SK-N-SH treated with all-trans-retinoic acid at 6 μM for 48 hours (cell line): ENCODE measurements around the gene KLHL6.

Experiments used
- BACH2 ChIP-seq: fragments of 250-450 bp; sonication (Bioruptor Pico); IDR thresholded peaks from 2 replicates; pipeline ENCODE4 v1.9.0; 2021; ENCODE audit warnings: mild to moderate bottlenecking, borderline replicate concordance
- CSDC2 ChIP-seq: fragments of 250-450 bp; sonication (Bioruptor Pico); IDR thresholded peaks from 2 replicates; pipeline ENCODE4 v1.5.0; 2020; ENCODE audit warnings: mild to moderate bottlenecking, moderate library complexity
- OSR1 ChIP-seq: fragments of 250-450 bp; sonication (Bioruptor Pico); IDR thresholded peaks from 2 replicates; pipeline ENCODE4 v1.8.0; 2022; ENCODE audit warnings: moderate library complexity, mild to moderate bottlenecking, inconsistent platforms
- PPARA ChIP-seq: fragments of 250-450 bp; sonication (Bioruptor Pico); IDR thresholded peaks from 2 replicates; pipeline ENCODE4 v1.5.0; 2020; ENCODE audit warnings: mild to moderate bottlenecking, borderline replicate concordance
- RARB ChIP-seq: fragments of 250-450 bp; sonication (Bioruptor Pico); IDR thresholded peaks from 2 replicates; pipeline ENCODE4 v1.8.0; 2021; ENCODE audit warnings: mild to moderate bottlenecking, moderate library complexity
- TOX ChIP-seq: fragments of 250-450 bp; sonication (Bioruptor Pico); IDR thresholded peaks from 2 replicates; pipeline ENCODE4 v1.8.0; 2021; ENCODE audit warnings: mild to moderate bottlenecking, moderate library complexity, borderline replicate concordance
- ZC3H10 ChIP-seq: fragments of 250-450 bp; sonication (Bioruptor Pico); IDR thresholded peaks from 2 replicates; pipeline ENCODE4 v1.5.1; 2021; ENCODE audit warnings: mild to moderate bottlenecking, moderate library complexity
- ZFP3 ChIP-seq: fragments of 250-450 bp; sonication (Bioruptor Pico); IDR thresholded peaks from 2 replicates; pipeline ENCODE4 v1.5.0; 2020; ENCODE audit warnings: mild to moderate bottlenecking, moderate library complexity
- ZFP30 ChIP-seq: fragments of 450-650 bp; formaldehyde crosslinking; IDR thresholded peaks from 2 replicates; pipeline ENCODE4 v1.5.0; 2022; ENCODE audit warnings: mild to moderate bottlenecking, moderate library complexity
- ZNF565 ChIP-seq: fragments of 450-650 bp; formaldehyde crosslinking; conservative IDR thresholded peaks from 2 replicates; pipeline ENCODE4 v1.5.0; 2020; ENCODE audit warnings: low read depth, mild to moderate bottlenecking, moderate library complexity
- ZNF8 ChIP-seq: fragments of 450-650 bp; formaldehyde crosslinking; IDR thresholded peaks from 2 replicates; pipeline ENCODE4 v1.5.0; 2020; ENCODE audit warnings: mild to moderate bottlenecking, moderate library complexity
- TF ChIP-seq, protein P1 (sequence below): fragments of 250-450 bp; sonication (Bioruptor Pico); IDR thresholded peaks from 2 replicates; pipeline ENCODE4 v1.5.1; 2021; ENCODE audit warnings: mild to moderate bottlenecking, moderate library complexity
- TF ChIP-seq, protein P2 (sequence below): fragments of 250-450 bp; sonication (Bioruptor Pico); IDR thresholded peaks from 2 replicates; pipeline ENCODE4 v1.5.1; 2020; ENCODE audit warnings: low read depth, mild to moderate bottlenecking, moderate library complexity
- TF ChIP-seq, protein P3 (sequence below): fragments of 250-450 bp; sonication (Bioruptor Pico); IDR thresholded peaks from 2 replicates; pipeline ENCODE4 v1.8.0; 2020; ENCODE audit warnings: mild to moderate bottlenecking, moderate library complexity, borderline replicate concordance

DNA sequence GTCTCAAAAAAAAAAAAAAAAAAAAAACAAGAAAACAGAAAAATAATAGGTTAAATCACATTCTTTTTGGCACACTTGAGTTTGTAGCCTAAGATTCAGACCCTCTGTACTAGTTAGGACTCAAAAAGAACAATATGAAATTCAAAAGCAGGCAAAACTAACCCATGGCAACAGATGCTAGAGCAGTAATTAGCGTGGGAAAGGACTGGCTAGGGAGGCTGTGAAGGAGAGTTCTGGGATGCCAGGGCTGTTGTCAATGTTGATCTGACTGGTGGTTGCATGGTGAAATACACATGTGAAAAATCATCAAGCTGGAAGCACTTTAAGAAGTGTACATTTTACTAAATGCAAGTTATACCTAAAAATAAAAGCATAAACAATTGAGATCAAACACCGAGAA, 35.6 kb downstream of the KLHL6 start:
- TF ChIP-seq ZNF8 (no peak), OSR1 (no peak), ZNF565 (no peak), ZFP3 (CRISPR knock-in tag) (no peak), PPARA (CRISPR knock-in tag) (no peak), CSDC2 (CRISPR knock-in tag) (no peak), ZFP30 (CRISPR knock-in tag) (no peak), ZC3H10 (no peak), BACH2 (no peak), RARB (no peak), TOX (CRISPR knock-in tag) (no peak)
- TF ChIP-seq, protein P1, sequence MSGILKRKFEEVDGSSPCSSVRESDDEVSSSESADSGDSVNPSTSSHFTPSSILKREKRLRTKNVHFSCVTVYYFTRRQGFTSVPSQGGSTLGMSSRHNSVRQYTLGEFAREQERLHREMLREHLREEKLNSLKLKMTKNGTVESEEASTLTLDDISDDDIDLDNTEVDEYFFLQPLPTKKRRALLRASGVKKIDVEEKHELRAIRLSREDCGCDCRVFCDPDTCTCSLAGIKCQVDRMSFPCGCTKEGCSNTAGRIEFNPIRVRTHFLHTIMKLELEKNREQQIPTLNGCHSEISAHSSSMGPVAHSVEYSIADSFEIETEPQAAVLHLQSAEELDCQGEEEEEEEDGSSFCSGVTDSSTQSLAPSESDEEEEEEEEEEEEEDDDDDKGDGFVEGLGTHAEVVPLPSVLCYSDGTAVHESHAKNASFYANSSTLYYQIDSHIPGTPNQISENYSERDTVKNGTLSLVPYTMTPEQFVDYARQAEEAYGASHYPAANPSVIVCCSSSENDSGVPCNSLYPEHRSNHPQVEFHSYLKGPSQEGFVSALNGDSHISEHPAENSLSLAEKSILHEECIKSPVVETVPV = no peak
- TF ChIP-seq, protein P2, sequence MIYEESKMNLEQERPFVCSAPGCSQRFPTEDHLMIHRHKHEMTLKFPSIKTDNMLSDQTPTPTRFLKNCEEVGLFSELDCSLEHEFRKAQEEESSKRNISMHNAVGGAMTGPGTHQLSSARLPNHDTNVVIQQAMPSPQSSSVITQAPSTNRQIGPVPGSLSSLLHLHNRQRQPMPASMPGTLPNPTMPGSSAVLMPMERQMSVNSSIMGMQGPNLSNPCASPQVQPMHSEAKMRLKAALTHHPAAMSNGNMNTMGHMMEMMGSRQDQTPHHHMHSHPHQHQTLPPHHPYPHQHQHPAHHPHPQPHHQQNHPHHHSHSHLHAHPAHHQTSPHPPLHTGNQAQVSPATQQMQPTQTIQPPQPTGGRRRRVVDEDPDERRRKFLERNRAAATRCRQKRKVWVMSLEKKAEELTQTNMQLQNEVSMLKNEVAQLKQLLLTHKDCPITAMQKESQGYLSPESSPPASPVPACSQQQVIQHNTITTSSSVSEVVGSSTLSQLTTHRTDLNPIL (CRISPR knock-in tag) = no peak
- TF ChIP-seq, protein P3, sequence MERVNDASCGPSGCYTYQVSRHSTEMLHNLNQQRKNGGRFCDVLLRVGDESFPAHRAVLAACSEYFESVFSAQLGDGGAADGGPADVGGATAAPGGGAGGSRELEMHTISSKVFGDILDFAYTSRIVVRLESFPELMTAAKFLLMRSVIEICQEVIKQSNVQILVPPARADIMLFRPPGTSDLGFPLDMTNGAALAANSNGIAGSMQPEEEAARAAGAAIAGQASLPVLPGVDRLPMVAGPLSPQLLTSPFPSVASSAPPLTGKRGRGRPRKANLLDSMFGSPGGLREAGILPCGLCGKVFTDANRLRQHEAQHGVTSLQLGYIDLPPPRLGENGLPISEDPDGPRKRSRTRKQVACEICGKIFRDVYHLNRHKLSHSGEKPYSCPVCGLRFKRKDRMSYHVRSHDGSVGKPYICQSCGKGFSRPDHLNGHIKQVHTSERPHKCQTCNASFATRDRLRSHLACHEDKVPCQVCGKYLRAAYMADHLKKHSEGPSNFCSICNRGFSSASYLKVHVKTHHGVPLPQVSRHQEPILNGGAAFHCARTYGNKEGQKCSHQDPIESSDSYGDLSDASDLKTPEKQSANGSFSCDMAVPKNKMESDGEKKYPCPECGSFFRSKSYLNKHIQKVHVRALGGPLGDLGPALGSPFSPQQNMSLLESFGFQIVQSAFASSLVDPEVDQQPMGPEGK (CRISPR knock-in tag) = no peak
